Gastrocnemius medialis (tissue), 4 donors: ENCODE results near the gene APBA3. TPM values are rescaled to one million over a fixed set of nuclear protein-coding genes. Genes with fewer than 3 reads are reported as not detected.

Source experiments
- ATAC-seq, 2 donors: fragments of 150-250 bp; one replicate each; pipeline ENCODE4 v1.9.1; 2016
- DNase-seq, 2 donors: peaks; one replicate each; pipeline ENCODE4 v3.0.0-alpha.2; 2019
- H3K27ac ChIP-seq, 4 donors: fragments of 200-600 bp; sonication (generic); 1 replicate in 1 of 4; 2 replicates in 3 of 4; pipeline ENCODE4 v1.5.1; 2016 to 2018; ENCODE audit warnings: mild to moderate bottlenecking in 2 of 4, moderate library complexity in 1 of 4
- H3K27me3 ChIP-seq, 3 donors: fragments of 200-600 bp; sonication (generic) in 2 of 3; 1 replicate in 1 of 3; 2 replicates in 2 of 3; pipeline versions ENCODE4 v1.5.1 to v1.6.0; 2016 to 2019; ENCODE audit warnings: mild to moderate bottlenecking in 1 of 3, moderate library complexity in 1 of 3
- H3K36me3 ChIP-seq, 2 donors: fragments of 200-600 bp; sonication (generic) in 1 of 2; one replicate each; pipeline ENCODE4 v1.5.1; 2017 to 2018
- H3K4me1 ChIP-seq, 2 donors: fragments of 200-600 bp; sonication (generic) in 1 of 2; one replicate each; pipeline ENCODE4 v1.5.1; 2016 to 2017; ENCODE audit warnings: mild to moderate bottlenecking in 2 of 2
- H3K4me3 ChIP-seq, 4 donors: fragments of 200-600 bp; sonication (generic) in 3 of 4; 1 replicate in 1 of 4; 2 replicates in 3 of 4; pipeline ENCODE4 v1.5.1; 2016 to 2019; ENCODE audit warnings: mild to moderate bottlenecking in 2 of 4
- H3K9me3 ChIP-seq, 3 donors: fragments of 200-600 bp; sonication (generic) in 2 of 3; 1 replicate in 1 of 3; 2 replicates in 2 of 3; pipeline ENCODE4 v1.5.1; 2016 to 2019
- POLR2A ChIP-seq, 2 donors: fragments of 450-650 bp; IDR thresholded peaks; one replicate each; pipeline ENCODE4 v1.6.1; 2017; ENCODE audit warnings: antibody characterized with exemption in 2 of 2, mild to moderate bottlenecking in 2 of 2, moderate library complexity in 2 of 2
- in situ Hi-C, 4 donors: fragments of 200-750 bp; cut with MboI; loops; one replicate each; pipeline versions ENCODE4 v1.15.0 to v1.8.0; 2017; ENCODE audit warnings: low sequenced_read_pairs in 4 of 4
- intact Hi-C: fragments of 100-400 bp; cut with DNase I; formaldehyde crosslinking; loops from one replicate; pipeline ENCODE4 v1.15.1; 2023; ENCODE audit warnings: low total_unique reads
- total RNA-seq, 4 donors: library from RNA; depleted of rRNA; stranded (reverse); fragments of >200 nt; gene quantifications; one replicate each; pipeline versions ENCODE4 v1.1.0 to v1.2.3, GENCODE V29; 2016
- TF ChIP-seq, protein P1 (sequence below), 5 experiments: fragments of 450-650 bp in 3 of 5; fragments of 200-600 bp in 2 of 5; sonication (generic) in 2 of 5; IDR thresholded peaks in 4 of 5; conservative IDR thresholded peaks in 1 of 5; 1 replicate in 4 of 5; 2 replicates in 1 of 5; pipeline ENCODE4 v1.5.1; 2016 to 2019; ENCODE audit warnings: antibody characterized with exemption in 5 of 5, mild to moderate bottlenecking in 3 of 5, moderate library complexity in 3 of 5

APBA3 gene
- total RNA-seq, 4 donors from 2014 or later = 14.0 to 29.6 (median 27.4) TPM

DNA sequence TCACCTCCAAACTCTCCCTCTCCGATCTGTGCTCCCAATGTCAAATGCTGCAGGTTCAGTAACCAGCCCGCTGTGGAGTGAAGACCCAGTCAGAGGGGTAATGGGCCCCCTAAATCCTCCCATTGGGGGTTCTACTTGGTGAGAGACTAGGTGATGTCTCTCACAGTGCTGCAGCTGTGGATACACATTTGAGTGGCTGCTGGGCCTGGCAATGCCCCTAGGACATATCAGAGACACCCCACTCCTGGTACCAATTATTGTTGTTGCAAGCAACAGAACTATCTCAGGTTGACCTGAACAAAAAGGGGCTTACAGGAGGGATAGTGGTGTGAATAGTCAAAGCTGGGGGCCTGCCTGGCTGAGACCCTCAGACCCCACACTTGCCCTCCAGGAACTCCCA lies 20.1 kb upstream of the APBA3 start:
- peaks cover 24 to 43% (median 30%) of the 10 kb centered on the region in 3 donors for H3K27me3 ChIP-seq
- TF ChIP-seq POLR2A (IDR thresholded peaks at IDR 0.05) = no peak
- TF ChIP-seq, protein P1, sequence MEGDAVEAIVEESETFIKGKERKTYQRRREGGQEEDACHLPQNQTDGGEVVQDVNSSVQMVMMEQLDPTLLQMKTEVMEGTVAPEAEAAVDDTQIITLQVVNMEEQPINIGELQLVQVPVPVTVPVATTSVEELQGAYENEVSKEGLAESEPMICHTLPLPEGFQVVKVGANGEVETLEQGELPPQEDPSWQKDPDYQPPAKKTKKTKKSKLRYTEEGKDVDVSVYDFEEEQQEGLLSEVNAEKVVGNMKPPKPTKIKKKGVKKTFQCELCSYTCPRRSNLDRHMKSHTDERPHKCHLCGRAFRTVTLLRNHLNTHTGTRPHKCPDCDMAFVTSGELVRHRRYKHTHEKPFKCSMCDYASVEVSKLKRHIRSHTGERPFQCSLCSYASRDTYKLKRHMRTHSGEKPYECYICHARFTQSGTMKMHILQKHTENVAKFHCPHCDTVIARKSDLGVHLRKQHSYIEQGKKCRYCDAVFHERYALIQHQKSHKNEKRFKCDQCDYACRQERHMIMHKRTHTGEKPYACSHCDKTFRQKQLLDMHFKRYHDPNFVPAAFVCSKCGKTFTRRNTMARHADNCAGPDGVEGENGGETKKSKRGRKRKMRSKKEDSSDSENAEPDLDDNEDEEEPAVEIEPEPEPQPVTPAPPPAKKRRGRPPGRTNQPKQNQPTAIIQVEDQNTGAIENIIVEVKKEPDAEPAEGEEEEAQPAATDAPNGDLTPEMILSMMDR (IDR thresholded peaks at IDR 0.05 in 4 of 5, conservative IDR thresholded peaks at IDR 0.05 in 1 of 5) = no peak
- DNase-seq (no peak), ATAC-seq (no peak)
- intact Hi-C loops = no loop called here
- H3K27ac ChIP-seq = no peak overlapping the region
- no peaks in the 10 kb centered on the region for H3K4me1 ChIP-seq
- H3K9me3 ChIP-seq = peaks cover 0 to 19% (median 3%) of the 10 kb centered on the region in 3 donors
- H3K4me3 ChIP-seq = no peak overlapping the region
- no peaks in the 10 kb centered on the region for H3K36me3 ChIP-seq
- in situ Hi-C loops = no loop called here

DNA sequence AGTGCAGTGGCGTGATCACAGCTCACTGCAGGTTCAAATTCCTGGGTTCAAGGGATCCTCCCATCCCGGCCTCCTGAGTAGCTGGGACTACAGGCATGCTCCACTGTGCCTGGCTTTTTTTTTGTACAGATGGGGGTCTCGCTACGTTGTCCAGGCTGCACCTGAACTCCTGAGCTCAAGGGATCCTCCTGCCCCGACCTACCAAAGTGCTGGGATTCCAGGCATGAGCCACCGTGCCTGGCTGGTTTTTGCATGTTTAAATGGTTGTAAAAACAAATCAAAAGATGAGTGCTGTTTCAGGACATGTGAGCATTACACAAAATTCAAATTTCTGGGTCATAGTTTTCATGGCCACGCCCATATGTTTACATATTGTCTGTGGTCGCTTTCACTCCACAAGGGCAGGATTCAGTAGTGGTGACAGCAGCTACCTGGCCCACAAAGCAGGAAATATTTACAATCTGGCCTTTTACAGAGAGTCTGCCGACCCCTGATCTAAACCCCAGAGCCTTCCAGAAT lies 19.4 kb upstream of the APBA3 start:
- no peak overlapping the region for H3K4me3 ChIP-seq
- no peaks in the 10 kb centered on the region for H3K4me1 ChIP-seq
- peaks cover 0 to 19% (median 3%) of the 10 kb centered on the region in 3 donors for H3K9me3 ChIP-seq
- ATAC-seq = no peak
- H3K27ac ChIP-seq = no peak overlapping the region
- TF ChIP-seq, protein P1 (IDR thresholded peaks at IDR 0.05 in 4 of 5, conservative IDR thresholded peaks at IDR 0.05 in 1 of 5) = no peak
- no peak for TF ChIP-seq POLR2A (IDR thresholded peaks at IDR 0.05)
- in situ Hi-C loops (no loop called here), intact Hi-C loops (no loop called here)
- peaks cover 22 to 41% (median 28%) of the 10 kb centered on the region in 3 donors for H3K27me3 ChIP-seq
- no peaks in the 10 kb centered on the region for H3K36me3 ChIP-seq
- no peak for DNase-seq

DNA sequence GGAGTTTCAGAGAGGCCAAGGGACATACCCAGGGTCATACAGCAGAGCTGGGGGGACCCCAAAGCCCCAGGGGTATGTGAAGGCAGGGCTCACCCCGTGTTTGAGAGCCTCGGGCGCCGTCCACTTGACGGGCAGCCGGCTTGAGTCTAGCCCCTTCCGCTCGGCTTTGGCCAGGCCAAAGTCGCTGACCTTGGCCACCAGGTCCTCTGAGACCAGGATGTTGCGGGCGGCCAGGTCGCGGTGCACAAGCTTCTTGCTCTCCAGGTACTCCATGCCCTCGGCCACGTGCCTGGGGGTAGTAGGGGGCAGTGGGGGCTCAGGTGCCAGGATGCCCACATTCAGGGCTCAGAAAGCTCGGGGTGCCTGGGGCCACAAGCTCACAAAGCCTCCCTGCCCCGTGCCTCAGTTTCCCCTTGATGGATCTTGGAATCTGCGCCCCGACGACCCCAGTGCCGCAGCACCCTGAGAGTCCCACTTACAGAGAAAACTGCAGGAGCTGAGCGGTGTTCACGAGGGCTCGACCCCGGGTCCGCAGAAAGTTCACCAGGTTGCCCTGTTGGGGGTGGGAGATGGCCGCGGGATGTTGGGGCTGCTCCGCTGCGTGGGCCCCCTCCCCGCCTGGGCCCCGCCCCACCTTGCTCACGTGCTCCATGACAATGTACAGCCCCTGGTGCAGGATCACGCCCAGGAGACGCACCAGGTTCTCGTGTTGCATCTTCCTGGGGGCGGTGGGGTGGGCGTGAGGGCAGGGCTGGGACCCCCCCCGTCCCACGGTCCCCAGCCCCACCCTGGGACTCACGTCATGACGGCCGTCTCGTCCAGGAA lies 17.6 kb upstream of the APBA3 start:
- TF ChIP-seq, protein P1 (IDR thresholded peaks at IDR 0.05 in 4 of 5, conservative IDR thresholded peaks at IDR 0.05 in 1 of 5) = no peak
- no peak for TF ChIP-seq POLR2A (IDR thresholded peaks at IDR 0.05)
- H3K9me3 ChIP-seq = peaks cover 0 to 19% (median 3%) of the 10 kb centered on the region in 3 donors
- H3K36me3 ChIP-seq = no peaks in the 10 kb centered on the region
- intact Hi-C loops = no loop called here
- H3K4me3 ChIP-seq = no peak overlapping the region
- peaks cover 12 to 25% (median 14%) of the 10 kb centered on the region in 3 donors for H3K27me3 ChIP-seq
- DNase-seq = no peak
- ATAC-seq = no peak
- H3K4me1 ChIP-seq = no peaks in the 10 kb centered on the region
- H3K27ac ChIP-seq = no peak overlapping the region
- in situ Hi-C loops = no loop called here

DNA sequence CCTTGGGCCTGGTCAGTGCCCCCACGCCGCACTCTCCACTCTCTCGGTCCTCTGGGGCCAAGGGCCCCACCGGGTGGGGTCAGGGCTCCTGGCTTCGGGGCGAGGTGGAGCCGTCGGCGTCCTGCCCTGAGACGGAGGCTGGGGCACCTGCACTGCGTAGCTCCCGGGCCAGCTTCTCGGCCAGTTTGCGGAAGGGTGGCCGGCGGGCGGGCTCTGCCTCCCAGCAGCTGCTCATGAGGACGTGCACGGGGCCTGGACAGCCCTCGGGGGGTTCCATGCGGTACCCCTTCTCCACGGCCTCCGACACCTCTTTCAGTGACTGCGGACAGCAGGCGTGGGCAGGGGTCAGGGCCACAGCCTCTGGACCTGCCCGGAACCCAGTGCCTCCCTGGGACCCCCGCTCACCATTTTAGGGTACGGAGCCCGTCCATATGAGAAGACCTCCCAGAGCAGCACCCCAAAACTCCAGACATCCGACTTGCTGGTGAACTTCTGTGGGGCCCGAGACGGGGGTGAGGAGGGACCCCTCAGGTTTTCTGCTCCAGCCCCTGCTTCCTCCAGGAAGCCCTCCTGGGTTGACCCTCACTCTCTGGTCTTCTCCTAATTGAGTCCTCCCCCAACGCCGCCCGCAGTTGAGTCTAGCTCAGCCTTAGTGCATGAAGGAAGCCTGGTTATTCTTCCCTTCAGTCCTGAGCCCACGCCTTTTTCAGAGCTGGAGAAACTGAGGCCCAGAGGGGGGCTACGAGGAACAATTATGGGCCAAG lies 16.8 kb upstream of the APBA3 start:
- DNase-seq = no peak
- no peak overlapping the region for H3K27ac ChIP-seq
- peaks cover 0 to 19% (median 3%) of the 10 kb centered on the region in 3 donors for H3K9me3 ChIP-seq
- peaks cover 6 to 17% (median 10%) of the 10 kb centered on the region in 3 donors for H3K27me3 ChIP-seq
- no peaks in the 10 kb centered on the region for H3K36me3 ChIP-seq
- no peaks in the 10 kb centered on the region for H3K4me1 ChIP-seq
- H3K4me3 ChIP-seq = no peak overlapping the region
- TF ChIP-seq POLR2A (IDR thresholded peaks at IDR 0.05) = no peak
- TF ChIP-seq, protein P1 (IDR thresholded peaks at IDR 0.05 in 4 of 5, conservative IDR thresholded peaks at IDR 0.05 in 1 of 5) = no peak
- in situ Hi-C loops (no loop called here), intact Hi-C loops (no loop called here)
- ATAC-seq = no peak
